ENCODE measurements around the gene DMXL2.

DMXL2 gene

GRCh38 chr15:51601801-51602200 lies 20.8 kb downstream of the DMXL2 start:
- no peak for TF ChIP-seq REST (IDR thresholded peaks at IDR 0.05; ENCODE audit: insufficient replicate concordance, low read depth)
- TF ChIP-seq GABPA (IDR thresholded peaks at IDR 0.05; ENCODE audit: low read depth) = no peak
- TF ChIP-seq POLR2AphosphoS5 (IDR thresholded peaks at IDR 0.05; ENCODE audit: low read depth) = no peak
- TF ChIP-seq CTCF (IDR thresholded peaks at IDR 0.05; ENCODE audit: insufficient read depth, low read length) = no peak
- no peak for TF ChIP-seq SPI1 (IDR thresholded peaks at IDR 0.05; ENCODE audit: borderline replicate concordance, low read depth)
- H3K27me3 ChIP-seq (ENCODE audit: insufficient read depth, poor library complexity, severe bottlenecking) = no peaks in the 10 kb centered on the region
- no peak overlapping the region for H3K27ac ChIP-seq (replicated peaks)
- no peak overlapping the region for H3K4me3 ChIP-seq (replicated peaks; ENCODE audit: insufficient read depth, low read length)
- no peak for DNase-seq (ENCODE audit: low read depth in 1 of 2, low spot score in 1 of 2)

- TF ChIP-seq SPI1 (IDR thresholded peaks at IDR 0.05; ENCODE audit: borderline replicate concordance, low read depth) (no peak), CTCF (IDR thresholded peaks at IDR 0.05; ENCODE audit: insufficient read depth, low read length) (no peak), POLR2AphosphoS5 (IDR thresholded peaks at IDR 0.05; ENCODE audit: low read depth) (no peak), GABPA (IDR thresholded peaks at IDR 0.05; ENCODE audit: low read depth) (no peak), REST (IDR thresholded peaks at IDR 0.05; ENCODE audit: insufficient replicate concordance, low read depth) (no peak)
- no peak overlapping the region for H3K27ac ChIP-seq (replicated peaks)
- no peaks in the 10 kb centered on the region for H3K27me3 ChIP-seq (ENCODE audit: insufficient read depth, poor library complexity, severe bottlenecking)
- H3K4me3 ChIP-seq (replicated peaks; ENCODE audit: insufficient read depth, low read length) = no peak overlapping the region
- no peak for DNase-seq (ENCODE audit: low read depth in 1 of 2, low spot score in 1 of 2)
Measured at GRCh38 chr15:51600114-51600513, 22.5 kb downstream of the DMXL2 start.

GRCh38 chr15:51589881-51590568 lies 32.5 kb downstream of the DMXL2 start:
- peak in 1 of 2 experiments; percentile 34 for DNase-seq (ENCODE audit: low read depth in 1 of 2, low spot score in 1 of 2)
- H3K27me3 ChIP-seq (ENCODE audit: insufficient read depth, poor library complexity, severe bottlenecking) = no peaks in the 10 kb centered on the region
- TF ChIP-seq REST (IDR thresholded peaks at IDR 0.05; ENCODE audit: insufficient replicate concordance, low read depth) (no peak), CTCF (IDR thresholded peaks at IDR 0.05; ENCODE audit: insufficient read depth, low read length) (no peak), GABPA (IDR thresholded peaks at IDR 0.05; ENCODE audit: low read depth) (no peak), SPI1 (IDR thresholded peaks at IDR 0.05; ENCODE audit: borderline replicate concordance, low read depth) (peak; percentile 85), POLR2AphosphoS5 (IDR thresholded peaks at IDR 0.05; ENCODE audit: low read depth) (no peak)
- H3K4me3 ChIP-seq (replicated peaks; ENCODE audit: insufficient read depth, low read length) = no peak overlapping the region
- no peak overlapping the region; the same call in 1 of the 2 replicates for H3K27ac ChIP-seq (replicated peaks)
